WTC11 (cell line): ENCODE measurements around the gene ARHGEF10L. TPM values are rescaled to one million over a fixed set of nuclear protein-coding genes. Genes with fewer than 3 reads are reported as not detected.
A peak's percentile ranks its signal among the peaks of the same experiment; 100 is the strongest.

Experiments
- ATAC-seq: fragments of 200-7000 bp; cut with Tn5 transposase; 2 replicates; pipeline ENCODE4 v1.10.0; 2021; ENCODE audit warnings: mild to moderate bottlenecking, moderate library complexity
- CTCF ChIA-PET: fragments of 300-600 bp; sonication (Branson Sonifier 250); formaldehyde crosslinking; loops from one replicate; lab custom pipeline; 2021; ENCODE audit warnings: antibody characterized with exemption; lab: Charles Lee
- POLR2A ChIA-PET: fragments of 350-600 bp; sonication (Branson Sonifier 250); formaldehyde crosslinking; loops from one replicate; lab custom pipeline; 2021; ENCODE audit warnings: antibody characterized with exemption; lab: Charles Lee
- DNase-seq: peaks from one replicate; pipeline ENCODE4 v3.0.0; 2021; ENCODE audit warnings: low spot score
- H3K27ac Mint-ChIP-seq: 2 replicates; pipeline ENCODE4 v1.8.0; 2021; ENCODE audit warnings: mixed read lengths
- H3K27me3 Mint-ChIP-seq: 2 replicates; pipeline ENCODE4 v1.8.0; 2021; ENCODE audit warnings: low read depth, mild to moderate bottlenecking, moderate library complexity, mixed read lengths
- H3K36me3 Mint-ChIP-seq: 2 replicates; pipeline ENCODE4 v1.8.0; 2021; ENCODE audit warnings: mixed read lengths
- H3K4me1 Mint-ChIP-seq: 2 replicates; pipeline ENCODE4 v1.8.0; 2022; ENCODE audit warnings: mixed read lengths
- H3K4me3 Mint-ChIP-seq: 2 replicates; pipeline ENCODE4 v1.8.0; 2021; ENCODE audit warnings: mild to moderate bottlenecking, moderate library complexity, mixed read lengths
- H3K9me3 Mint-ChIP-seq: 2 replicates; pipeline ENCODE4 v1.8.0; 2021; ENCODE audit warnings: mixed read lengths
- E2F5 ChIP-seq: sonication (generic); formaldehyde crosslinking; IDR thresholded peaks from 2 replicates; pipeline ENCODE4 v1.8.1; 2022; ENCODE audit warnings: mild to moderate bottlenecking, moderate library complexity, missing genetic modification reagents
- ESRRA ChIP-seq: sonication (generic); formaldehyde crosslinking; IDR thresholded peaks from 2 replicates; pipeline ENCODE4 v1.8.1; 2022; ENCODE audit warnings: mild to moderate bottlenecking, missing genetic modification reagents, borderline replicate concordance
- GTF2I ChIP-seq: fragments of 250-450 bp; sonication (Bioruptor Pico); conservative IDR thresholded peaks from 2 replicates; pipeline ENCODE4 v1.4.0; 2021; ENCODE audit warnings: mild to moderate bottlenecking
- KAT7 ChIP-seq: sonication (generic); formaldehyde crosslinking; IDR thresholded peaks from 2 replicates; pipeline ENCODE4 v1.8.1; 2023; ENCODE audit warnings: missing genetic modification reagents, mild to moderate bottlenecking, borderline replicate concordance
- MAX ChIP-seq: sonication (generic); formaldehyde crosslinking; IDR thresholded peaks from 2 replicates; pipeline ENCODE4 v1.8.0; 2022; ENCODE audit warnings: mild to moderate bottlenecking, missing genetic modification reagents
- MYBL2 ChIP-seq: sonication (generic); formaldehyde crosslinking; IDR thresholded peaks from 2 replicates; pipeline ENCODE4 v1.8.1; 2023; ENCODE audit warnings: mild to moderate bottlenecking, moderate library complexity, missing genetic modification reagents
- PREB ChIP-seq: sonication (generic); formaldehyde crosslinking; IDR thresholded peaks from 2 replicates; pipeline ENCODE4 v1.8.1; 2022; ENCODE audit warnings: mild to moderate bottlenecking, missing genetic modification reagents, moderate library complexity, borderline replicate concordance
- STAT6 ChIP-seq: sonication (generic); formaldehyde crosslinking; conservative IDR thresholded peaks from 2 replicates; pipeline ENCODE4 v1.8.1; 2023; ENCODE audit warnings: mild to moderate bottlenecking, low read depth, missing genetic modification reagents, moderate library complexity
- ZNF263 ChIP-seq: sonication (generic); formaldehyde crosslinking; IDR thresholded peaks from 2 replicates; pipeline ENCODE4 v1.8.1; 2022; ENCODE audit warnings: low read depth, mild to moderate bottlenecking, moderate library complexity, missing genetic modification reagents
- ZNF416 ChIP-seq: fragments of 250-450 bp; sonication (Bioruptor Pico); IDR thresholded peaks from 2 replicates; pipeline ENCODE4 v1.9.0; 2021; ENCODE audit warnings: mild to moderate bottlenecking, inconsistent platforms
- ZNF425 ChIP-seq: fragments of 250-450 bp; sonication (Bioruptor Pico); conservative IDR thresholded peaks from 2 replicates; pipeline ENCODE4 v1.9.0; 2021; ENCODE audit warnings: mild to moderate bottlenecking
- ZNF532 ChIP-seq: fragments of 250-450 bp; sonication (Bioruptor Pico); IDR thresholded peaks from 2 replicates; pipeline ENCODE4 v1.9.0; 2021; ENCODE audit warnings: mild to moderate bottlenecking, borderline replicate concordance
- ZNF671 ChIP-seq: fragments of 250-450 bp; sonication (Bioruptor Pico); IDR thresholded peaks from 2 replicates; pipeline ENCODE4 v1.8.0; 2021; ENCODE audit warnings: mild to moderate bottlenecking
- total RNA-seq: library from RNA; stranded (reverse); gene quantifications from 3 replicates; pipeline ENCODE4 v1.2.3, GENCODE V29; 2021

Gene ARHGEF10L
- total RNA-seq, 1 experiment from 2014 or later: 34.4 TPM

- TF ChIP-seq MAX (no peak), KAT7 (CRISPR knock-in tag) (no peak), MYBL2 (no peak), ESRRA (no peak)
Observed at GRCh38 chr1:17575797-17576518, 36.5 kb downstream of the ARHGEF10L start (continued).

- Mint-ChIP-seq H3K36me3 (no peaks in the 10 kb centered on the region), H3K4me1 (peaks cover 83% of the 10 kb centered on the region), H3K9me3 (no peaks in the 10 kb centered on the region), H3K27me3 (no peaks in the 10 kb centered on the region), H3K4me3 (no peak overlapping the region), H3K27ac (no peak overlapping the region)
- CTCF ChIA-PET: interaction anchor here (1.0 to 7.9 kb wide), 6 partner anchors 9 to 74 kb away, joined by 3 to 253 read pairs (median 106); no protein-coding TSS in a partner anchor
- DNase-seq (no peak), ATAC-seq (no peak)
- POLR2A ChIA-PET: no interaction called here
- no peak for TF ChIP-seq PREB (CRISPR knock-in tag)
Observed at GRCh38 chr1:17576519-17576853, 37.0 kb downstream of the ARHGEF10L start.

- ATAC-seq (no peak), DNase-seq (no peak)
- TF ChIP-seq E2F5 (CRISPR knock-in tag) (no peak), ZNF416 (CRISPR knock-in tag) (no peak), ZNF425 (CRISPR knock-in tag) (no peak), GTF2I (CRISPR knock-in tag) (peak; percentile 76; the same call in 1 of the 2 replicates), ZNF532 (CRISPR knock-in tag) (no peak), ZNF263 (CRISPR knock-in tag) (no peak), ZNF671 (CRISPR knock-in tag) (no peak), MYBL2 (no peak), STAT6 (CRISPR knock-in tag) (no peak)
- Mint-ChIP-seq H3K9me3 (no peaks in the 10 kb centered on the region), H3K4me1 (peaks cover 85% of the 10 kb centered on the region), H3K4me3 (no peak overlapping the region), H3K27me3 (no peaks in the 10 kb centered on the region), H3K36me3 (no peaks in the 10 kb centered on the region), H3K27ac (peak overlapping the region; percentile 63)
- CTCF ChIA-PET: interaction anchor here (0.7 to 7.9 kb wide), 3 partner anchors 10 to 84 kb away, joined by 3 to 253 read pairs (median 3); no protein-coding TSS in a partner anchor
- POLR2A ChIA-PET: no interaction called here
Observed at GRCh38 chr1:17577907-17578297, 38.4 kb downstream of the ARHGEF10L start.
